ENCODE data around the gene PSMD1.

PSMD1 gene

DNA sequence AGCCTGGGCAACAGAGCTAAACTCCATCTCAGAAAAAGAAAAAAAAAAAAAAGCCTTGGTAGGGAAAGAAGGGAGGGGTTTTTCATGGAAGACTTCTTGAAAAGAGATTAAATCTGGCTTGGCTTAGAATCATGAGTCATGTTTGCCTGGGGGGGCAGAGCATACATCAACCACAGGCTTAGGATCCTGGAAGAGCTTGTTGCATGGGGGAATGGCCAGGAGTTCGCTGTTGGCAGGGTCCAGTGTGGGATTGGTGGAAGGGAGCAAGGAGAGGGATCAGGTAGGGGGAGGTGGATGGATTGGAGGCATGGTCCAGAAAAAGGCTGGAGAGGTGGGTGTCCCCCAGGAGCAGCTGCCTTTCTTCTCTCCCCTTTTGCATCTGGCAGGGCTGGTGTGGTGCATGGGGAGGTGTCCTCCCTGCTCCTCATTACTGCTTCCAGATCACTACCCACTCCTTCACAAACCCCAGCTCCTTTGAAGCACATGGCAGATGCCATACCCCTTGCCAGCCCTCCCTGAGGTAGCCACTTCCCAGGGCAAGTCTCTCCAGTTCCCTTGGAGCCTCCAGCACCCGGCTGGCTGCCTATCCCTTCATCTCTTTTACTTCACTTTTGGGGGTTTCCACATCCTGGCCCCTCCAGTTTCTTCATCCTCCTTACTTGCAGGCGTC is 144.3 kb downstream of the PSMD1 start:
- Histone ChIP-seq H3K9me3 (ENCODE audit: control insufficient read depth, low read length) (no peaks in the 10 kb centered on the region), H3K4me1 (ENCODE audit: control insufficient read depth, insufficient read depth, low read length, poor library complexity, severe bottlenecking) (peaks cover 4% of the 10 kb centered on the region), H3K4me3 (ENCODE audit: insufficient read depth, low read depth, low read length, poor library complexity, severe bottlenecking) (no peak overlapping the region), H3K27ac (ENCODE audit: insufficient read depth, low read length, poor library complexity, severe bottlenecking) (no peak overlapping the region), H3K27me3 (replicated peaks; ENCODE audit: control insufficient read depth, insufficient read depth, low read length, poor library complexity, severe bottlenecking) (no peaks in the 10 kb centered on the region), H3K36me3 (ENCODE audit: control insufficient read depth, insufficient read depth, low read length) (no peaks in the 10 kb centered on the region)
- DNase-seq: no peak

DNA sequence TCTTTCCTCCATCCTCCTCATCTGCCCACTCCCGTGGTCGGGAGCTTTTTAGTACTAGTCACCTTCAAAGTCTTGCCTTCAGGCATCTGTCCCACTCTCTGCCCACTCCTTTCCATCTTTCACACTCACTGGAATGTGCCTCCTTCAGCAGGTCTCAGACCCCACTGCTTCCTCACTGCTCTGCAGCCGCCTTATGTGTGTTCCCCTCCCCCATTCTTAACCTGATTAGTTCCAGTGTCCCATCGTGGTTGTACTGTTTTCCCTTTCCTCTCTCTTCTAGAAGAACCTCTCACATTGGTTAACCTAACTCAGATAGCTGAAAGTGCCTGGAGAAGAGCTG is 144.8 kb downstream of the PSMD1 start:
- no peaks in the 10 kb centered on the region for H3K27me3 ChIP-seq (replicated peaks; ENCODE audit: control insufficient read depth, insufficient read depth, low read length, poor library complexity, severe bottlenecking)
- no peaks in the 10 kb centered on the region for H3K9me3 ChIP-seq (ENCODE audit: control insufficient read depth, low read length)
- no peak for DNase-seq
- peaks cover 4% of the 10 kb centered on the region for H3K4me1 ChIP-seq (ENCODE audit: control insufficient read depth, insufficient read depth, low read length, poor library complexity, severe bottlenecking)
- no peak overlapping the region for H3K27ac ChIP-seq (ENCODE audit: insufficient read depth, low read length, poor library complexity, severe bottlenecking)
- H3K36me3 ChIP-seq (ENCODE audit: control insufficient read depth, insufficient read depth, low read length): no peaks in the 10 kb centered on the region
- no peak overlapping the region for H3K4me3 ChIP-seq (ENCODE audit: insufficient read depth, low read depth, low read length, poor library complexity, severe bottlenecking)

DNA sequence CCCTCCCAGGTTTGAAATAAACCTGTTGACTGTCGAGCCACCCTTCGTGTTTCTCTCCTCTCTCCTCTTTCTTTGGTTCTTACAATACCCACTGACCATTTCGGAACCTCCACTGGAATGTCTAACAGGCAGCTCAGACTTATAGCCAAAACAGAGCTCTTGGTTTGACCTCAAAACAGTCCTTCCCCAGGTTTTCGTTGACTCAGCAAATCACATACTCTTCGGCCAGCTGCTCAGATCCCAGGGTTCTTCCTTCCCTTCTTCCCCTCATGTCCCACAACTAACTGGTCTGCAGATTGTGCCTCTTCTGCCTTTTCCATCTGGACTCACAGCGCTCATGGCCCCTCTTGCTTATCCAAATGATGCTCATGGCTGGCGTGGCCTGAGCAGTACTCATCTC is 146.4 kb downstream of the PSMD1 start:
- no peaks in the 10 kb centered on the region for H3K36me3 ChIP-seq (ENCODE audit: control insufficient read depth, insufficient read depth, low read length)
- H3K27me3 ChIP-seq (replicated peaks; ENCODE audit: control insufficient read depth, insufficient read depth, low read length, poor library complexity, severe bottlenecking): no peaks in the 10 kb centered on the region
- no peaks in the 10 kb centered on the region for H3K9me3 ChIP-seq (ENCODE audit: control insufficient read depth, low read length)
- H3K27ac ChIP-seq (ENCODE audit: insufficient read depth, low read length, poor library complexity, severe bottlenecking): no peak overlapping the region
- H3K4me1 ChIP-seq (ENCODE audit: control insufficient read depth, insufficient read depth, low read length, poor library complexity, severe bottlenecking): peaks cover 4% of the 10 kb centered on the region
- no peak overlapping the region for H3K4me3 ChIP-seq (ENCODE audit: insufficient read depth, low read depth, low read length, poor library complexity, severe bottlenecking)
- no peak for DNase-seq

DNA sequence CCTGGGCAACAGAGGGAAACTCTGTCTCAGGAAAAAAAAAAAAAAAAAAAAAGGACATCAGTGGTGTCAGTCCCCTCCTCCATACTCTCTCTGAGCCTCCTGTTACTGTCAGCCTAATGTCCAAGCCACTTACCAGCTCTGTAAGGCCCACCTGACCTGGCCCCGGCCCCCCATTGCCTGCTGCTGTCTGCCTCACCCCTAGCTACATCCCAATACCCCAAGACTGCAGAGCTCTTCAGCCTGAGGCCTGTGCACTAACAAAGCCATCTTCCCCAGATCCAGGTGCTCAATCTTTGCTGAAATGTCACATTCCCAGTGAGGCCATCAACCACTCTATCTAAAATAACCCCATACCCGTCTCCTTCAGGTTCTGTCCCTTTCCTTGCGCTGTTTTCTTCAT is 147.5 kb downstream of the PSMD1 start:
- Histone ChIP-seq H3K27me3 (replicated peaks; ENCODE audit: control insufficient read depth, insufficient read depth, low read length, poor library complexity, severe bottlenecking) (no peaks in the 10 kb centered on the region), H3K4me3 (ENCODE audit: insufficient read depth, low read depth, low read length, poor library complexity, severe bottlenecking) (no peak overlapping the region), H3K4me1 (ENCODE audit: control insufficient read depth, insufficient read depth, low read length, poor library complexity, severe bottlenecking) (no peaks in the 10 kb centered on the region), H3K9me3 (ENCODE audit: control insufficient read depth, low read length) (no peaks in the 10 kb centered on the region), H3K36me3 (ENCODE audit: control insufficient read depth, insufficient read depth, low read length) (no peaks in the 10 kb centered on the region), H3K27ac (ENCODE audit: insufficient read depth, low read length, poor library complexity, severe bottlenecking) (no peak overlapping the region)
- DNase-seq: no peak

DNA sequence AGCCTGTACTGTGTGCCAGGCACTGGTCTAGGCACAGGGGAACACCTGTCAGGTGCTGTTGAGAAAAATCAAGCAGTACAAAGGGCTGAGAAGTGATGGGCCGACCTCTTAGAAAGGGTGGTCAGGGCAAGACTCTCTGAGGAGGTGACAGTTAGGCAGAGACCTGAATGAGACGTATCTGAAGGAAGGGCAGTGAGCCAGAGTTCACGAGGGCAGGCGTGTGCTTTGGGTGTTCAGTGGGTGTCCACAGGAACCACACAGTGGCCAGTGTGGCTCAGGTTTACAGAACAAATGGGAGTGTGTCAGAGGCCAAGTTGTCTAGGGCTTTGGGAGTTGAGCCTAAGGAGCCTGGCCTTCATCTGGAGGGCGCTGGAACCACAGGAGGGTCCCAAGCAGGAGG is 147.9 kb downstream of the PSMD1 start:
- no peaks in the 10 kb centered on the region for H3K4me1 ChIP-seq (ENCODE audit: control insufficient read depth, insufficient read depth, low read length, poor library complexity, severe bottlenecking)
- no peak for DNase-seq
- no peak overlapping the region for H3K27ac ChIP-seq (ENCODE audit: insufficient read depth, low read length, poor library complexity, severe bottlenecking)
- H3K36me3 ChIP-seq (ENCODE audit: control insufficient read depth, insufficient read depth, low read length): no peaks in the 10 kb centered on the region
- no peaks in the 10 kb centered on the region for H3K27me3 ChIP-seq (replicated peaks; ENCODE audit: control insufficient read depth, insufficient read depth, low read length, poor library complexity, severe bottlenecking)
- H3K4me3 ChIP-seq (ENCODE audit: insufficient read depth, low read depth, low read length, poor library complexity, severe bottlenecking): no peak overlapping the region
- H3K9me3 ChIP-seq (ENCODE audit: control insufficient read depth, low read length): no peaks in the 10 kb centered on the region

GRCh38 chr2:231207734-231208133 is 151.1 kb downstream of the PSMD1 start:
- DNase-seq: no peak
- Histone ChIP-seq H3K27me3 (replicated peaks; ENCODE audit: control insufficient read depth, insufficient read depth, low read length, poor library complexity, severe bottlenecking) (no peaks in the 10 kb centered on the region), H3K27ac (ENCODE audit: insufficient read depth, low read length, poor library complexity, severe bottlenecking) (no peak overlapping the region), H3K9me3 (ENCODE audit: control insufficient read depth, low read length) (no peaks in the 10 kb centered on the region), H3K36me3 (ENCODE audit: control insufficient read depth, insufficient read depth, low read length) (no peaks in the 10 kb centered on the region), H3K4me3 (ENCODE audit: insufficient read depth, low read depth, low read length, poor library complexity, severe bottlenecking) (no peak overlapping the region), H3K4me1 (ENCODE audit: control insufficient read depth, insufficient read depth, low read length, poor library complexity, severe bottlenecking) (no peaks in the 10 kb centered on the region)

DNA sequence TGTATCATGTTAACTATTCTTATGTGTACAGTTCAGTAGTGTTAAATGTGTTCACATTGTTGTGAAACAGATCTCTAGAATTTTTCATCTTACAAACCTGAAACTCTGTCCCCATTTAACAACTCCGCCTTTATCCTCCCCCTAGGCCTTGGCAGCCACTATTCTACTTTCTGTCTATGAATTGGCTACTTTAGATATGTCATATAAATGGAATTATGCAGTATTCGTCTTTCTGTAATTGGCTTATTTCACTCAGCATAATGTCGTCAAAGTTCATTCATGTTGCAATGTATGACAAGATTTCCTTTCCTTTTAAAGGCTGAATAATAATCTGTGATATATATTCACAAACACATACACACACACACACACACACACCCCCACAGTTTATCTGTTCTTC is 154.1 kb downstream of the PSMD1 start:
- H3K27ac ChIP-seq (ENCODE audit: insufficient read depth, low read length, poor library complexity, severe bottlenecking): no peak overlapping the region
- DNase-seq: no peak
- H3K4me3 ChIP-seq (ENCODE audit: insufficient read depth, low read depth, low read length, poor library complexity, severe bottlenecking): no peak overlapping the region
- H3K9me3 ChIP-seq (ENCODE audit: control insufficient read depth, low read length): no peaks in the 10 kb centered on the region
- H3K36me3 ChIP-seq (ENCODE audit: control insufficient read depth, insufficient read depth, low read length): no peaks in the 10 kb centered on the region
- no peaks in the 10 kb centered on the region for H3K4me1 ChIP-seq (ENCODE audit: control insufficient read depth, insufficient read depth, low read length, poor library complexity, severe bottlenecking)
- no peaks in the 10 kb centered on the region for H3K27me3 ChIP-seq (replicated peaks; ENCODE audit: control insufficient read depth, insufficient read depth, low read length, poor library complexity, severe bottlenecking)

DNA sequence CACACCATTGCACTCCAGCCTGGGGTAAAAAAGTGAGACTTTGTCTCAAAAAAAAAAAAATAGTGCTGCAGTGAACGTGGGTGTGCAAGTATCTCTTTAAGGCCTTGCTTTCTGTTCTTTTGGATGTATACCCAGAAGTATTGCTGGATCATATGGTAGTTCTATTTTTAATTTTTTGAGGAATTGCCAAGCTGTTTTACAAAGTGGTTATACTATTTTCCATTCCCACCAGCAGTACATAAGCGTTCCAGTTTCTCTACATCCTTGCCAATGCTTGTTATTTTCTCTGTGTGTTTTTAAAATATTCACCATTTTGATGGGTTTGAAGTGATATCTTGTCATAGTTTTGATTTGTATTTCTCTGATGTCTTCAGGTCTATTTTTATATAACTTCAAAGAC is 154.8 kb downstream of the PSMD1 start:
- Histone ChIP-seq H3K4me1 (ENCODE audit: control insufficient read depth, insufficient read depth, low read length, poor library complexity, severe bottlenecking) (no peaks in the 10 kb centered on the region), H3K27ac (ENCODE audit: insufficient read depth, low read length, poor library complexity, severe bottlenecking) (no peak overlapping the region), H3K36me3 (ENCODE audit: control insufficient read depth, insufficient read depth, low read length) (no peaks in the 10 kb centered on the region), H3K9me3 (ENCODE audit: control insufficient read depth, low read length) (no peaks in the 10 kb centered on the region), H3K4me3 (ENCODE audit: insufficient read depth, low read depth, low read length, poor library complexity, severe bottlenecking) (no peak overlapping the region), H3K27me3 (replicated peaks; ENCODE audit: control insufficient read depth, insufficient read depth, low read length, poor library complexity, severe bottlenecking) (no peaks in the 10 kb centered on the region)
- no peak for DNase-seq

GRCh38 chr2:231212329-231212845 is 155.7 kb downstream of the PSMD1 start:
- H3K4me1 ChIP-seq (ENCODE audit: control insufficient read depth, insufficient read depth, low read length, poor library complexity, severe bottlenecking): no peaks in the 10 kb centered on the region
- H3K36me3 ChIP-seq (ENCODE audit: control insufficient read depth, insufficient read depth, low read length): no peaks in the 10 kb centered on the region
- no peak overlapping the region for H3K27ac ChIP-seq (ENCODE audit: insufficient read depth, low read length, poor library complexity, severe bottlenecking)

DNA sequence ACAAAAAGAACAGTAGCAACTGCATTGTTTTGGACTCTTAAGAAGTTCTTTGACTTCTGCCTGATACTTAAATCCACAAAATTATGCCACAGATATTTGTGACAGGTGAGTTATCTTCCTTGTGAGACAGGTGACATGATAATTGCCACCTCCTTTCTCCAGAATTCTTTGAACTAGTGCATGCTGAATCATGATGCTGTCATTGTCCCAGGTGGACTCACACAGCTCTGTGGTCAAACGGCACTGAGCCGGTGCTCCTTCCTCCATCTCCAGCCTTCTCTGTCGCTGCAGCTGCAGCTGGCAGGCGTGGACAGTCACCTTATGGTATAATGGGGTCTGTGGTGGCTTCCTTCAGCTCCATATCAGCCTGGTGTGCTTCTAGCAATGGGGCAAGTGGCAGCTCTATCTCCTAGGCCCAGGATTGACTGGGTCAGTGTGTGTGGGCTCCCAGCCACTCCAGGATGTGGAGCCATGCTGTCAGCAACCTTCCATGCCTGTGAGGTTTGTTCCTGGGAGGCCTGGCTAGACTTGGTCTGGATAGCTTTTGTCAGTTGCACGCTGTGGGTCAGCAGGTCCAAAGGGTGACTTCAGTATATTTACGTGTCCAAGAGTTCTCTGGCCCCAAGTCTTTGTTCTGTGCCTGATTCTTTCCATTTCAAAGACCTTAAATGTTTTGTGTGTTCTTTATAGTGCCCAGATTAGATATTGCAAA is 157.4 kb downstream of the PSMD1 start:
- H3K4me3 ChIP-seq (ENCODE audit: insufficient read depth, low read depth, low read length, poor library complexity, severe bottlenecking): no peak overlapping the region
- no peaks in the 10 kb centered on the region for H3K36me3 ChIP-seq (ENCODE audit: control insufficient read depth, insufficient read depth, low read length)
- no peaks in the 10 kb centered on the region for H3K9me3 ChIP-seq (ENCODE audit: control insufficient read depth, low read length)
- no peak overlapping the region for H3K27ac ChIP-seq (ENCODE audit: insufficient read depth, low read length, poor library complexity, severe bottlenecking)
- no peaks in the 10 kb centered on the region for H3K4me1 ChIP-seq (ENCODE audit: control insufficient read depth, insufficient read depth, low read length, poor library complexity, severe bottlenecking)
- no peaks in the 10 kb centered on the region for H3K27me3 ChIP-seq (replicated peaks; ENCODE audit: control insufficient read depth, insufficient read depth, low read length, poor library complexity, severe bottlenecking)
- DNase-seq: no peak

More at GRCh38 chr2:231212329-231212845, 155.7 kb downstream of the PSMD1 start:
- DNase-seq: no peak
- no peaks in the 10 kb centered on the region for H3K9me3 ChIP-seq (ENCODE audit: control insufficient read depth, low read length)
- H3K4me3 ChIP-seq (ENCODE audit: insufficient read depth, low read depth, low read length, poor library complexity, severe bottlenecking): no peak overlapping the region
- H3K27me3 ChIP-seq (replicated peaks; ENCODE audit: control insufficient read depth, insufficient read depth, low read length, poor library complexity, severe bottlenecking): no peaks in the 10 kb centered on the region

Measured in effector memory CD4-positive, alpha-beta T cell (primary cell).